ENCODE data around the gene IRF6.

Gene IRF6

GRCh38 chr1:209825591-209826434, 19.9 kb upstream of the IRF6 start:
- no peak for TF ChIP-seq CTCF (conservative IDR thresholded peaks at IDR 0.05; ENCODE audit: control insufficient read depth, insufficient read depth, low read depth, low read length)
- no peak overlapping the region for H3K4me3 ChIP-seq (ENCODE audit: control insufficient read depth, low read depth, low read length)
- DNase-seq (ENCODE audit: low read depth) = no peak

DNA sequence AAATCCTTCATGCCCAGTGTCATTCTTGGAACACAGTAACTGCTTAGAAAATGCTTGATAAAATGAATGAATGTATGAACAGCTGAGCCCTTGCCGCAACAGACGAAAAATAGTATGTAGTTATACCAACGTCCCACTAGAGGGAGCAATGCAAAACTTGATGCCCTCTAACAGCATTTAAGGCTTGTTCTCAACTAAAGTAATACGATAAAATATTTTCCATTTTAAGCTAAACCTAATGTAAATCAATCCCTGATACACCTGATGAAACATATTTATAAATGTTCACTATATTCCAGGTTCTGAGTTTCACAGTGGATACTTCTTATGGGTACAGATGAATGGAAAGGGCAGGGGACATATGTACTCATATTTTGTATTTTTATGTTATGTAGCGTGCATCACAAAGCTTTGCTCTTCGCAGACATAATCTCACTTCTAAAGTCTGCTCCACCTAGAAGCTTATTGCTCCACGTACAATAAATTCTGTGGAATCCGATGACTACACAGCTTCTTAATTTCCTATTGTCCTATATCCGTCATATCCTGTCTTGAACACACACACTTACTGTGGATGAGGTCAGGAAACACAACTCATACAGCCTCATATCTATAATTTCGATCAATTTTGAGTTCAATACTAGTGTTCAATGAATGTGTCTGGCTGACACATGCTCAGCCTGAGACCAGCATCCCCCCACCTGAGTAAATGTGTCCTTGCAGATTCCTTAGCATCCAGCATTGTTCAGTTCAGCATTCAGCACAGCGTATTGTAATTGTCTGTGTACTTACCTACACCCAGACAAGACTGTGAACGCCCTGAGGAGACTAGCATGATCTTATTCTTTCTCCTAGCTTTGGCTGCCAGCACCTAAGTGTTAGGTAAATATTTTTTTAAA, 17.4 kb upstream of the IRF6 start:
- peak; percentile 78 for DNase-seq (ENCODE audit: low read depth)
- H3K4me3 ChIP-seq (ENCODE audit: control insufficient read depth, low read depth, low read length) = no peak overlapping the region
- TF ChIP-seq CTCF (conservative IDR thresholded peaks at IDR 0.05; ENCODE audit: control insufficient read depth, insufficient read depth, low read depth, low read length) = peak; percentile 80

DNA sequence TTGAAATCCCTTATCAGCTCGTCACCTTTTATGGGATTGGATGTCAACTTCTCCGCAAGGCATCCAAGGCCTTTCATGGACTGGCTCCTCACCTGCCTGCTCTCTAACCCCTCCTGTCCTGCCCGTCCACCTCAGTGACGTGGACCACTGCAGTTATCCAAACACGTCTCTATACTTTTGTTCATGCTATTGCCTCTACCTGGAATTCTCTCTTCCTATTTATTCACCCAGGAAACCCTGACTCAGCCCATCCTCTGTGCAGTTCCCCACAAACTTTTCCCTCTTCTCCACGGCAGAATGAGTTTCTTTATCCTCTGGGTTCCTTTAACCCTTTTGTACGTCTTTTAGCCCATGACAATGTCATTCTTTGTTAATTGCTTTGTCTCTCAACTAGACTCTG, 16.8 kb upstream of the IRF6 start:
- no peak for TF ChIP-seq CTCF (conservative IDR thresholded peaks at IDR 0.05; ENCODE audit: control insufficient read depth, insufficient read depth, low read depth, low read length)
- no peak for DNase-seq (ENCODE audit: low read depth)
- no peak overlapping the region for H3K4me3 ChIP-seq (ENCODE audit: control insufficient read depth, low read depth, low read length)

- TF ChIP-seq CTCF (conservative IDR thresholded peaks at IDR 0.05; ENCODE audit: control insufficient read depth, insufficient read depth, low read depth, low read length) = no peak
- H3K4me3 ChIP-seq (ENCODE audit: control insufficient read depth, low read depth, low read length) = no peak overlapping the region
- no peak for DNase-seq (ENCODE audit: low read depth)
These were observed 15.0 kb upstream of the IRF6 start for GRCh38 chr1:209820986-209821385.

GRCh38 chr1:209819058-209819457, 13.1 kb upstream of the IRF6 start:
- no peak for DNase-seq (ENCODE audit: low read depth)
- no peak for TF ChIP-seq CTCF (conservative IDR thresholded peaks at IDR 0.05; ENCODE audit: control insufficient read depth, insufficient read depth, low read depth, low read length)

GRCh38 chr1:209817691-209818090, 11.7 kb upstream of the IRF6 start:
- no peak for DNase-seq (ENCODE audit: low read depth)
- H3K4me3 ChIP-seq (ENCODE audit: control insufficient read depth, low read depth, low read length) = no peak overlapping the region
- TF ChIP-seq CTCF (conservative IDR thresholded peaks at IDR 0.05; ENCODE audit: control insufficient read depth, insufficient read depth, low read depth, low read length) = no peak

More at GRCh38 chr1:209819058-209819457, 13.1 kb upstream of the IRF6 start:
- no peak overlapping the region for H3K4me3 ChIP-seq (ENCODE audit: control insufficient read depth, low read depth, low read length)
